HepG2 (cell line): ENCODE measurements around the gene KRT27. TPM values are rescaled to one million over a fixed set of nuclear protein-coding genes. Genes with fewer than 3 reads are reported as not detected.

ENCODE experiments used
- ATAC-seq: fragments of 200-7000 bp; cut with Tn5 transposase; 3 replicates; pipeline ENCODE4 v1.9.1; 2020; ENCODE audit warnings: mild to moderate bottlenecking, moderate library complexity
- BruUV-seq: library from RNA; stranded (reverse); fragments of 400-500 nt; replicated peaks from 2 replicates; lab custom pipeline; 2021; lab: Mats Ljungman, UMichigan
- CTCF ChIA-PET: fragments of 300-600 bp; formaldehyde crosslinking; extraction: SDS; loops from one replicate; lab custom pipeline; 2021; ENCODE audit warnings: low total read pairs, inconsistent platforms, low intra/inter-chr PET ratio; lab: Yijun Ruan, JAX
- POLR2A ChIA-PET: fragments of 350-600 bp; sonication (Branson Sonifier 250); formaldehyde crosslinking; loops from one replicate; lab custom pipeline; 2020; ENCODE audit warnings: antibody characterized with exemption, inconsistent platforms; lab: Yijun Ruan, JAX
- DNase-seq: peaks from one replicate; pipeline ENCODE4 v3.0.0-alpha.2; 2015; ENCODE audit warnings: low spot score
- FAIRE-seq: peaks from 3 replicates; lab custom pipeline; 2011; peaks lifted over from hg19 to GRCh38; lab: Jason Lieb, UNC
- H2AFZ ChIP-seq: one replicate; pipeline ENCODE4 v1.6.1; 2011; ENCODE audit warnings: low read length, inconsistent platforms
- H3K27ac ChIP-seq: fragments of 300-600 bp; 3 replicates; pipeline ENCODE4 v1.8.0; 2011; ENCODE audit warnings: mixed run types, mild to moderate bottlenecking, mixed read lengths, low read length, inconsistent platforms; ENCODE audit not compliant: insufficient read depth; ENCODE audit errors: extremely low read length
- H3K27me3 ChIP-seq, 2 experiments: fragments of 200-600 bp in 1 of 2; 2 replicates in 1 of 2; 3 replicates in 1 of 2; pipeline versions ENCODE4 v1.6.0 to v1.8.0; 2011; ENCODE audit warnings: low read length in 2 of 2, mild to moderate bottlenecking in 2 of 2, moderate library complexity in 2 of 2, inconsistent platforms in 1 of 2; ENCODE audit not compliant: insufficient read depth in 2 of 2, control insufficient read depth in 1 of 2
- H3K36me3 ChIP-seq, 2 experiments: fragments of 200-600 bp in 1 of 2; replicated peaks in 1 of 2; 2 replicates in 1 of 2; 3 replicates in 1 of 2; pipeline versions ENCODE4 v1.5.1 to v1.8.0; 2011; ENCODE audit warnings: low read length in 2 of 2, inconsistent platforms in 1 of 2; ENCODE audit not compliant: insufficient read depth in 2 of 2, control insufficient read depth in 1 of 2
- H3K4me1 ChIP-seq: 2 replicates; pipeline ENCODE4 v1.5.1; 2012; ENCODE audit warnings: low read length, inconsistent platforms; ENCODE audit not compliant: insufficient read depth
- H3K4me2 ChIP-seq: 2 replicates; pipeline ENCODE4 v1.6.0; 2011; ENCODE audit warnings: low read depth, low read length, inconsistent platforms
- H3K4me3 ChIP-seq, 3 experiments: fragments of 200-600 bp in 1 of 3; sonication (generic), shearing (Covaris generic) in 1 of 3; replicated peaks in 1 of 3; 2 replicates each; pipeline ENCODE4 v1.5.1; 2011 to 2016; ENCODE audit warnings: low read length in 3 of 3, inconsistent platforms in 2 of 3, low read depth in 2 of 3, mild to moderate bottlenecking in 2 of 3, control low read depth in 1 of 3, mixed read lengths in 1 of 3; ENCODE audit not compliant: insufficient read depth in 1 of 3
- H3K79me2 ChIP-seq: one replicate; pipeline ENCODE4 v1.6.1; 2011; ENCODE audit warnings: low read length, inconsistent platforms; ENCODE audit not compliant: insufficient read depth
- H3K9ac ChIP-seq: 2 replicates; pipeline ENCODE4 v1.6.0; 2011; ENCODE audit warnings: mild to moderate bottlenecking, low read depth, low read length, inconsistent platforms; ENCODE audit not compliant: insufficient read depth
- H3K9me3 ChIP-seq: 2 replicates; pipeline ENCODE4 v1.5.1; 2012; ENCODE audit warnings: mild to moderate bottlenecking, low read length
- H4K20me1 ChIP-seq: 2 replicates; pipeline ENCODE4 v1.6.0; 2011; ENCODE audit warnings: inconsistent platforms, mild to moderate bottlenecking, low read length, moderate library complexity; ENCODE audit not compliant: insufficient read depth
- ELF4 ChIP-seq: sonication (generic); formaldehyde crosslinking; IDR thresholded peaks from 2 replicates; pipeline ENCODE4 v1.5.0; 2020; ENCODE audit warnings: missing genetic modification reagents, mild to moderate bottlenecking, moderate library complexity, borderline replicate concordance
- IRX3 ChIP-seq: sonication (generic); formaldehyde crosslinking; IDR thresholded peaks from 2 replicates; pipeline ENCODE4 v1.8.1; 2023; ENCODE audit warnings: mild to moderate bottlenecking, low read depth, missing genetic modification reagents, borderline replicate concordance
- ZFX ChIP-seq: sonication (generic); formaldehyde crosslinking; IDR thresholded peaks from 2 replicates; pipeline ENCODE4 v1.4.0; 2020; ENCODE audit warnings: mild to moderate bottlenecking, low read depth, missing genetic modification reagents, moderate library complexity
- ZMYM2 ChIP-seq: sonication (generic); formaldehyde crosslinking; IDR thresholded peaks from 2 replicates; pipeline ENCODE4 v1.8.0; 2022; ENCODE audit warnings: mild to moderate bottlenecking, missing genetic modification reagents
- ZNF232 ChIP-seq: sonication (generic); formaldehyde crosslinking; IDR thresholded peaks from 2 replicates; pipeline ENCODE4 v1.4.0; 2020; ENCODE audit warnings: missing genetic modification reagents, borderline replicate concordance
- WGBS: methylation state at CpG from one replicate; pipeline ENCODE4 v1.1.6; 2017; ENCODE audit warnings: low lambda C conversion rate; 5-methylcytosine and 5-hydroxymethylcytosine counted together
- in situ Hi-C: cut with HindIII; loops from 2 replicates; pipeline ENCODE4 v1.10.0; 2017; ENCODE audit warnings: low pct_unique_long_range_greater_than_20kb; ENCODE audit not compliant: extremely low pct_ligation_motif_present
- intact Hi-C: fragments of 100-400 bp; cut with micrococcal nuclease; formaldehyde crosslinking; loops from one replicate; pipeline ENCODE4 v1.10.0; 2022; ENCODE audit not compliant: unreplicated experiment
- polyA plus RNA-seq, 8 experiments: library from polyadenylated mRNA; depleted of rRNA in 3 of 8; stranded (reverse) in 7 of 8; unstranded in 1 of 8; fragments of >200 nt; fragmentation: Illumina TruSeq in 4 of 8; extraction: Trizol in 4 of 8; gene quantifications; 2 replicates each; pipeline versions ENCODE4 v1.2.1 to v1.2.3, GENCODE V29; 2011 to 2016; ENCODE audit warnings: low read depth in 4 of 8, missing spikeins in 1 of 8, mixed read lengths in 1 of 8; ENCODE audit not compliant: insufficient read depth in 1 of 8
- total RNA-seq, 5 experiments: library from RNA; depleted of rRNA; stranded (reverse); fragments of >200 nt; fragmentation: Illumina TruSeq; extraction: Trizol; gene quantifications; 2 replicates each; pipeline ENCODE4 v1.2.3, GENCODE V29; 2016; ENCODE audit warnings: low read depth in 1 of 5
- TF ChIP-seq, protein P1 (sequence below): sonication (generic); formaldehyde crosslinking; IDR thresholded peaks from 2 replicates; pipeline ENCODE4 v1.9.0; 2021; ENCODE audit warnings: mild to moderate bottlenecking, missing genetic modification reagents
- TF ChIP-seq, protein P2 (sequence below): sonication (generic); formaldehyde crosslinking; IDR thresholded peaks from 2 replicates; pipeline ENCODE4 v1.8.0; 2022; ENCODE audit warnings: missing genetic modification reagents, mild to moderate bottlenecking, moderate library complexity, borderline replicate concordance

The KRT27 gene
- total and polyA plus RNA-seq, 2 of the 13 experiments (the other 11 are each of a cell fraction or from before 2014, with no cell fraction given): not detected

DNA sequence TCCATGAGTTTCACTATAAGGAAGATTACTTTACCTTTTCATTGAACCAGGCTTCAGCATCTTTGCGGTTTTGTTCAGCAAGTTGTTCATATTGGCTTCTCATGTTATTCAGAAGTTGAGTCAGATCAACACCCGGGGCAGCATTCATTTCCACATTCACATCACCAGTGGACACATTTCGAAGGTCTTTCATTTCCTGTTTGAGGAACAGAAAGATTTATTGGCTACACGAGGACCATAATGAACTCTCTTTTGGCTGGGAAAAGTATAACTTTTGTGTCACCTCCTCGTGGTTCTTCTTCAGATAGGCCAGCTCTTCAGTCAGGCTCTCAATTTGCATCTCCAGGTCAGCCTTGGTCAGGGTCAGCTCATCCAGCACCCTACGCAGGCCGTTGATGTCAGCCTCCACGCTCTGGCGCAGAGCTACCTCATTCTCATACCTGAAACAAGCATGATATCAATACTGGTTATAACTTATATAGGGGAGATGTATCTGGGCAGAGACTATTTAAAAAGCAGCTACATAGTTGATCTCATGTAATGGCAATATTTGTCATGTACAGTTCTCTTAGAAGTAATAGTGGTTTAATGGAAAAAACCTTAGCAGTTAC, 38.0 kb upstream of the KRT27 start:
- intact Hi-C loops: no loop called here
- Histone ChIP-seq H3K9me3 (no peaks in the 10 kb centered on the region), H3K79me2 (peaks cover 22% of the 10 kb centered on the region), H3K36me3 (peaks cover 4 to 7% of the 10 kb centered on the region in 2 experiments; a peak in 4 of 5 replicates), H3K4me1 (peaks cover 33% of the 10 kb centered on the region), H3K4me3 (peak overlapping the region in 2 of 3 experiments; percentile 74 to 93; a peak in 4 of 6 replicates), H4K20me1 (no peaks in the 10 kb centered on the region), H3K27me3 (no peaks in the 10 kb centered on the region; a peak in 1 of 5 replicates), H3K4me2 (peak overlapping the region; percentile 83), H2AFZ (no peak overlapping the region), H3K27ac (no peak overlapping the region), H3K9ac (peak overlapping the region; percentile 87; the same call in 1 of the 2 replicates)
- ATAC-seq: no peak
- FAIRE-seq: no peak
- ChIA-PET CTCF (no interaction called here), POLR2A (interaction anchor here (1.4 to 2.4 kb wide), 3 partner anchors 16 to 869 kb away, joined by 4 to 24 read pairs (median 9); partner anchors contain the start of gene EIF1)
- in situ Hi-C loops: no loop called here
- TF ChIP-seq, protein P1, sequence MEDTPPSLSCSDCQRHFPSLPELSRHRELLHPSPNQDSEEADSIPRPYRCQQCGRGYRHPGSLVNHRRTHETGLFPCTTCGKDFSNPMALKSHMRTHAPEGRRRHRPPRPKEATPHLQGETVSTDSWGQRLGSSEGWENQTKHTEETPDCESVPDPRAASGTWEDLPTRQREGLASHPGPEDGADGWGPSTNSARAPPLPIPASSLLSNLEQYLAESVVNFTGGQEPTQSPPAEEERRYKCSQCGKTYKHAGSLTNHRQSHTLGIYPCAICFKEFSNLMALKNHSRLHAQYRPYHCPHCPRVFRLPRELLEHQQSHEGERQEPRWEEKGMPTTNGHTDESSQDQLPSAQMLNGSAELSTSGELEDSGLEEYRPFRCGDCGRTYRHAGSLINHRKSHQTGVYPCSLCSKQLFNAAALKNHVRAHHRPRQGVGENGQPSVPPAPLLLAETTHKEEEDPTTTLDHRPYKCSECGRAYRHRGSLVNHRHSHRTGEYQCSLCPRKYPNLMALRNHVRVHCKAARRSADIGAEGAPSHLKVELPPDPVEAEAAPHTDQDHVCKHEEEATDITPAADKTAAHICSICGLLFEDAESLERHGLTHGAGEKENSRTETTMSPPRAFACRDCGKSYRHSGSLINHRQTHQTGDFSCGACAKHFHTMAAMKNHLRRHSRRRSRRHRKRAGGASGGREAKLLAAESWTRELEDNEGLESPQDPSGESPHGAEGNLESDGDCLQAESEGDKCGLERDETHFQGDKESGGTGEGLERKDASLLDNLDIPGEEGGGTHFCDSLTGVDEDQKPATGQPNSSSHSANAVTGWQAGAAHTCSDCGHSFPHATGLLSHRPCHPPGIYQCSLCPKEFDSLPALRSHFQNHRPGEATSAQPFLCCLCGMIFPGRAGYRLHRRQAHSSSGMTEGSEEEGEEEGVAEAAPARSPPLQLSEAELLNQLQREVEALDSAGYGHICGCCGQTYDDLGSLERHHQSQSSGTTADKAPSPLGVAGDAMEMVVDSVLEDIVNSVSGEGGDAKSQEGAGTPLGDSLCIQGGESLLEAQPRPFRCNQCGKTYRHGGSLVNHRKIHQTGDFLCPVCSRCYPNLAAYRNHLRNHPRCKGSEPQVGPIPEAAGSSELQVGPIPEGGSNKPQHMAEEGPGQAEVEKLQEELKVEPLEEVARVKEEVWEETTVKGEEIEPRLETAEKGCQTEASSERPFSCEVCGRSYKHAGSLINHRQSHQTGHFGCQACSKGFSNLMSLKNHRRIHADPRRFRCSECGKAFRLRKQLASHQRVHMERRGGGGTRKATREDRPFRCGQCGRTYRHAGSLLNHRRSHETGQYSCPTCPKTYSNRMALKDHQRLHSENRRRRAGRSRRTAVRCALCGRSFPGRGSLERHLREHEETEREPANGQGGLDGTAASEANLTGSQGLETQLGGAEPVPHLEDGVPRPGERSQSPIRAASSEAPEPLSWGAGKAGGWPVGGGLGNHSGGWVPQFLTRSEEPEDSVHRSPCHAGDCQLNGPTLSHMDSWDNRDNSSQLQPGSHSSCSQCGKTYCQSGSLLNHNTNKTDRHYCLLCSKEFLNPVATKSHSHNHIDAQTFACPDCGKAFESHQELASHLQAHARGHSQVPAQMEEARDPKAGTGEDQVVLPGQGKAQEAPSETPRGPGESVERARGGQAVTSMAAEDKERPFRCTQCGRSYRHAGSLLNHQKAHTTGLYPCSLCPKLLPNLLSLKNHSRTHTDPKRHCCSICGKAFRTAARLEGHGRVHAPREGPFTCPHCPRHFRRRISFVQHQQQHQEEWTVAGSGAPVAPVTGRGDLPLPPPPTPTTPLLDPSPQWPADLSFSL (CRISPR knock-in tag): no peak
- TF ChIP-seq ZFX (CRISPR knock-in tag) (no peak), IRX3 (CRISPR knock-in tag) (no peak), ZMYM2 (CRISPR knock-in tag) (no peak), ZNF232 (CRISPR knock-in tag) (no peak), ELF4 (0 out of 2 replicates have a peak, but pooled peaks have one; percentile 9)
- TF ChIP-seq, protein P2, sequence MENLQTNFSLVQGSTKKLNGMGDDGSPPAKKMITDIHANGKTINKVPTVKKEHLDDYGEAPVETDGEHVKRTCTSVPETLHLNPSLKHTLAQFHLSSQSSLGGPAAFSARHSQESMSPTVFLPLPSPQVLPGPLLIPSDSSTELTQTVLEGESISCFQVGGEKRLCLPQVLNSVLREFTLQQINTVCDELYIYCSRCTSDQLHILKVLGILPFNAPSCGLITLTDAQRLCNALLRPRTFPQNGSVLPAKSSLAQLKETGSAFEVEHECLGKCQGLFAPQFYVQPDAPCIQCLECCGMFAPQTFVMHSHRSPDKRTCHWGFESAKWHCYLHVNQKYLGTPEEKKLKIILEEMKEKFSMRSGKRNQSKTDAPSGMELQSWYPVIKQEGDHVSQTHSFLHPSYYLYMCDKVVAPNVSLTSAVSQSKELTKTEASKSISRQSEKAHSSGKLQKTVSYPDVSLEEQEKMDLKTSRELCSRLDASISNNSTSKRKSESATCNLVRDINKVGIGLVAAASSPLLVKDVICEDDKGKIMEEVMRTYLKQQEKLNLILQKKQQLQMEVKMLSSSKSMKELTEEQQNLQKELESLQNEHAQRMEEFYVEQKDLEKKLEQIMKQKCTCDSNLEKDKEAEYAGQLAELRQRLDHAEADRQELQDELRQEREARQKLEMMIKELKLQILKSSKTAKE (CRISPR knock-in tag): no peak
- WGBS: 94% methylated on average over 9 of the region's 9 CpGs
- no TSS peak for BruUV-seq
- DNase-seq: no peak
